Smooth muscle cell of the coronary artery (primary cell): ENCODE results near the gene LYPD6B. TPM values are rescaled to one million over a fixed set of nuclear protein-coding genes. Genes with fewer than 3 reads are reported as not detected.

Experiments used
- total RNA-seq: library from RNA; depleted of rRNA; stranded (reverse); fragments of >200 nt; gene quantifications from 2 replicates; pipeline ENCODE4 v1.2.3, GENCODE V29; 2014; ENCODE audit warnings: low replicate concordance

Gene LYPD6B, protein sequence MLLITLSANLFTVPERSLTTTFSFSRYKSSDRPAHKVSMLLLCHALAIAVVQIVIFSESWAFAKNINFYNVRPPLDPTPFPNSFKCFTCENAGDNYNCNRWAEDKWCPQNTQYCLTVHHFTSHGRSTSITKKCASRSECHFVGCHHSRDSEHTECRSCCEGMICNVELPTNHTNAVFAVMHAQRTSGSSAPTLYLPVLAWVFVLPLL
- not detected in 2 replicates for total RNA-seq

DNA sequence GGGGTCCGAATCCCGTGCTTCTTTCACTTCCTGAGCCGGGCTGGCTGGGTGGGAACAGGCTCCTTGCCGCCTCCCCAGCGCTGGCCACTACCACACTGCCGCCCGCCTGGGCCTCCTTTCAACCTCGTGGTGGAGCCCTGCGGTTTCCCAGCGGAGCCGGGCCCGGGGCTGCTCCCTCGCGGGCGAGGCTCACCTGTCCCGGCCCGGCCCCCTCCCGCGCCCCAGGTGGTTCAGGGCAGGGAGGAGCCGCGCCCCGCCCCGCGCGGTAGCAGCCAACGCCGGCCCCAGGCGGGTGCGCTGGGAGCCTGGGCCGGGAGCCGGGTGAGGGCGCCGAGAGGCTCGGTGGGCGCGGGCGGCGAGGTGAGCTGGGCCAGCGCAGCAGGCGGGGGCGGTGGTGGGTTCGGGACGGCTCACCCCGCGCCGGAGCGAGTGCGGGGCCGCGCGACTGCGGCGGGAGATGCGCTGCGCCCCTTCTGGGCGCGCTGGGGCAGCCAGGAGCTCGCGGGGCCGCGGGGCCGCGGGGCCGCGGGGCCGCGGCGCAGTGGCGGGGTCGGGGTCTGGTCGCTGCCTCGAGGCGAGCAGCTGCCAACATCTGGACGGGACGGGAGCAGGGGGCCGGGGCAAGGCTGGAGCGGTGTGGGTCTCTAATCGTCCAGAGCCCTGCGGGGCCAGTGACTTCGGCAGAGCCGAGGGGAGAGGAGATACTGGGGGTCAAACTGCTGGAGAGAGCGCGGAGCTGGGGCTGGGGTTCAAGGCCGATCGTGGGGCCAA, at the start of gene LYPD6B:
TSS of gene LYPD6B (plus strand) at position 258 of the 771 bp plus-strand sequence. CDS start 92,250 bp downstream, outside the sequence.

Other genes starting within 250 kb of the LYPD6B start
- gene KIF5C, start 163.5 kb upstream of the LYPD6B start, total RNA-seq = 0.08 and 0.12 TPM in 2 replicates